NB4 (cell line): ENCODE results near the gene STK16.
"Not testable (repeated sequence)": the region's sequence is repeated elsewhere in the genome, so short reads cannot be mapped to it uniquely, and the experiment has no call there.

Experiments
- DNase-seq: peaks from one replicate; pipeline ENCODE4 v3.0.0; 2010; ENCODE audit warnings: low read depth
- H3K4me3 ChIP-seq: one replicate; pipeline ENCODE4 v1.5.1; 2011; ENCODE audit warnings: mild to moderate bottlenecking, low read depth, low read length, moderate library complexity
- CTCF ChIP-seq: IDR thresholded peaks from one replicate; pipeline ENCODE4 v1.5.1; 2012; ENCODE audit warnings: low read depth, low read length
- MAX ChIP-seq: IDR thresholded peaks from 2 replicates; pipeline ENCODE4 v1.6.1; 2011; ENCODE audit warnings: low read depth, low read length
- MYC ChIP-seq: IDR thresholded peaks from 2 replicates; pipeline ENCODE4 v1.6.1; 2011; ENCODE audit warnings: low read depth, low read length
- POLR2A ChIP-seq: IDR thresholded peaks from 2 replicates; pipeline ENCODE4 v1.6.1; 2011; ENCODE audit warnings: mild to moderate bottlenecking; ENCODE audit not compliant: insufficient read length; ENCODE audit errors: extremely low read depth

STK16 gene

GRCh38 chr2:219286436-219287115 is 41.3 kb downstream of the STK16 start:
- no peak overlapping the region for H3K4me3 ChIP-seq
- TF ChIP-seq MAX (no peak), CTCF (no peak), POLR2A (no peak), MYC (no peak)
- no peak for DNase-seq

- DNase-seq, H3K4me3 ChIP-seq: not testable (repeated sequence)
These were observed 41.8 kb downstream of the STK16 start for GRCh38 chr2:219287116-219287440.

GRCh38 chr2:219287580-219288265 is 42.4 kb downstream of the STK16 start:
- no peak overlapping the region for H3K4me3 ChIP-seq
- DNase-seq = peak; percentile 37

GRCh38 chr2:219289195-219289536 is 43.9 kb downstream of the STK16 start:
- DNase-seq = no peak

More at GRCh38 chr2:219287580-219288265, 42.4 kb downstream of the STK16 start:
- TF ChIP-seq CTCF = no peak
- TF ChIP-seq POLR2A = no peak
- no peak for TF ChIP-seq MAX
- no peak for TF ChIP-seq MYC

GRCh38 chr2:219289537-219290361 is 44.5 kb downstream of the STK16 start:
- peak; percentile 48 for DNase-seq
- no peak overlapping the region for H3K4me3 ChIP-seq
- TF ChIP-seq MAX (0 out of 2 replicates have a peak, but pooled peaks have one; percentile 12), MYC (no peak)

More at GRCh38 chr2:219289195-219289536, 43.9 kb downstream of the STK16 start:
- TF ChIP-seq MYC (no peak), CTCF (no peak), MAX (no peak), POLR2A (no peak)
- no peak overlapping the region for H3K4me3 ChIP-seq

GRCh38 chr2:219290381-219291171 is 45.3 kb downstream of the STK16 start:
- DNase-seq = no peak
- no peak overlapping the region for H3K4me3 ChIP-seq
- no peak for TF ChIP-seq MAX
- no peak for TF ChIP-seq POLR2A
- TF ChIP-seq CTCF = no peak
- TF ChIP-seq MYC = no peak
